GM12875 (cell line): ENCODE measurements around the gene CDC42BPB.

Experiments
- H3K4me3 ChIP-seq: one replicate; pipeline ENCODE4 v1.5.1; 2011; ENCODE audit warnings: low read depth, low read length, control low read depth
- CTCF ChIP-seq: IDR thresholded peaks from 2 replicates; pipeline ENCODE4 v1.5.1; 2011; ENCODE audit warnings: low read depth, mild to moderate bottlenecking, control low read depth, inconsistent platforms, low read length, moderate library complexity, borderline replicate concordance; ENCODE audit not compliant: insufficient read depth

Gene CDC42BPB

GRCh38 chr14:102965282-102965681 lies 92.1 kb downstream of the CDC42BPB start:
- no peak for TF ChIP-seq CTCF
- H3K4me3 ChIP-seq: no peak overlapping the region

- TF ChIP-seq CTCF: no peak
- H3K4me3 ChIP-seq: no peak overlapping the region
Measured at GRCh38 chr14:102964152-102964730, 93.1 kb downstream of the CDC42BPB start.

GRCh38 chr14:102962111-102962627 lies 95.2 kb downstream of the CDC42BPB start:
- no peak overlapping the region for H3K4me3 ChIP-seq
- no peak for TF ChIP-seq CTCF

GRCh38 chr14:102958461-102958860 lies 98.9 kb downstream of the CDC42BPB start:
- TF ChIP-seq CTCF: no peak
- no peak overlapping the region for H3K4me3 ChIP-seq

GRCh38 chr14:102957222-102957621 lies 100.1 kb downstream of the CDC42BPB start:
- no peak for TF ChIP-seq CTCF
- H3K4me3 ChIP-seq: no peak overlapping the region

- TF ChIP-seq CTCF: no peak
- no peak overlapping the region for H3K4me3 ChIP-seq
Measured at GRCh38 chr14:102955636-102956408, 101.5 kb downstream of the CDC42BPB start.
